C4-2B (cell line): ENCODE results near the gene SEL1L.

Source experiments
- H3K27ac ChIP-seq: fragments of 450-650 bp; 2 replicates; pipeline ENCODE4 v1.5.1; 2017
- CTCF ChIP-seq: fragments of 450-650 bp; conservative IDR thresholded peaks from 2 replicates; pipeline ENCODE4 v1.5.1; 2017; ENCODE audit warnings: mild to moderate bottlenecking
- ZFX ChIP-seq: fragments of 450-650 bp; IDR thresholded peaks from 2 replicates; pipeline ENCODE4 v1.6.1; 2017

SEL1L gene

GRCh38 chr14:81458352-81458751 lies 75.3 kb downstream of the SEL1L start:
- no peak for TF ChIP-seq CTCF
- no peak for TF ChIP-seq ZFX
- no peak overlapping the region for H3K27ac ChIP-seq

- no peak overlapping the region for H3K27ac ChIP-seq
- TF ChIP-seq CTCF, result no peak
Observed at GRCh38 chr14:81455390-81455789, 78.3 kb downstream of the SEL1L start.

- TF ChIP-seq ZFX, result no peak
- TF ChIP-seq CTCF, result no peak
- no peak overlapping the region for H3K27ac ChIP-seq
Observed at GRCh38 chr14:81454572-81455218, 79.0 kb downstream of the SEL1L start.

- TF ChIP-seq CTCF (peak; percentile 94), ZFX (no peak)
- no peak overlapping the region for H3K27ac ChIP-seq
Observed at GRCh38 chr14:81453166-81453766, 80.4 kb downstream of the SEL1L start.

- no peak overlapping the region for H3K27ac ChIP-seq
- TF ChIP-seq CTCF, result no peak
- TF ChIP-seq ZFX, result no peak
Observed at GRCh38 chr14:81452341-81453133, 81.1 kb downstream of the SEL1L start.

GRCh38 chr14:81450976-81451375 lies 82.7 kb downstream of the SEL1L start:
- H3K27ac ChIP-seq, result no peak overlapping the region

More at GRCh38 chr14:81450976-81451375, 82.7 kb downstream of the SEL1L start:
- TF ChIP-seq ZFX (no peak), CTCF (no peak)
